Kidney (tissue), 14 donors: ENCODE results near the gene SRPK2. TPM values are rescaled to one million over a fixed set of nuclear protein-coding genes. Genes with fewer than 3 reads are reported as not detected.

Experiments used
- DNase-seq, 5 donors: peaks; one replicate each; pipeline ENCODE4 v3.0.0-alpha.2; 2013 to 2020
- FAIRE-seq: peaks from 2 replicates; lab custom pipeline; 2012; peaks lifted over from hg19 to GRCh38; lab: Jason Lieb, UNC
- H3K27ac ChIP-seq, 2 donors: one replicate each; pipeline ENCODE4 v1.7.0; 2013; ENCODE audit warnings: low read depth in 2 of 2, low read length in 2 of 2, inconsistent platforms in 1 of 2
- H3K27me3 ChIP-seq: one replicate; pipeline ENCODE4 v1.7.1; 2013; ENCODE audit warnings: low read length, inconsistent platforms; ENCODE audit not compliant: control insufficient read depth, insufficient read depth
- H3K36me3 ChIP-seq, 3 donors: one replicate each; pipeline versions ENCODE4 v1.7.0 to v1.7.1; 2013; ENCODE audit warnings: low read length in 3 of 3, control low read depth in 1 of 3, inconsistent platforms in 1 of 3; ENCODE audit not compliant: insufficient read depth in 3 of 3, control insufficient read depth in 2 of 3
- H3K4me1 ChIP-seq, 3 donors: one replicate each; pipeline versions ENCODE4 v1.7.0 to v1.7.1; 2013; ENCODE audit warnings: low read length in 3 of 3, inconsistent platforms in 1 of 3, low read depth in 1 of 3; ENCODE audit not compliant: control insufficient read depth in 2 of 3, insufficient read depth in 2 of 3
- H3K4me3 ChIP-seq, 3 donors: one replicate each; pipeline versions ENCODE4 v1.7.0 to v1.8.1; 2013; ENCODE audit warnings: low read length in 3 of 3, control low read depth in 1 of 3, inconsistent platforms in 1 of 3
- H3K9ac ChIP-seq, 3 donors: one replicate each; pipeline versions ENCODE4 v1.7.0 to v1.7.1; 2013; ENCODE audit warnings: low read length in 3 of 3, control low read depth in 1 of 3, inconsistent platforms in 1 of 3
- H3K9me3 ChIP-seq, 3 donors: one replicate each; pipeline versions ENCODE4 v1.7.0 to v1.7.1; 2013; ENCODE audit warnings: low read length in 3 of 3, control low read depth in 1 of 3, inconsistent platforms in 1 of 3; ENCODE audit not compliant: control insufficient read depth in 2 of 3, insufficient read depth in 1 of 3
- intact Hi-C: fragments of 100-400 bp; cut with DNase I; formaldehyde crosslinking; loops from one replicate; pipeline ENCODE4 v1.11.1; 2022
- polyA plus RNA-seq: library from polyadenylated mRNA; stranded (reverse); fragments of 350-450 nt; fragmentation: Illumina TruSeq; extraction: RNeasy Lipid Tissue Mini Kit (QIAGEN cat#74804); gene quantifications from one replicate; pipeline ENCODE4 v1.2.3, GENCODE V29; 2014; ENCODE audit warnings: low read depth, low replicate concordance; ENCODE audit not compliant: insufficient read depth
- total RNA-seq: library from RNA; stranded (reverse); fragmentation: NEBNext Ultra II Directional; extraction: Animal tissue kit (Norgen Biotek cat#: 25700); gene quantifications from one replicate; pipeline ENCODE4 v1.2.1, GENCODE V29; 2021
- TF ChIP-seq, protein P1 (sequence below): IDR thresholded peaks from 3 replicates; pipeline ENCODE4 v1.5.1; 2012; ENCODE audit warnings: mild to moderate bottlenecking, moderate library complexity, borderline replicate concordance; ENCODE audit not compliant: insufficient read depth; ENCODE audit errors: extremely low read depth
- donor health status: control.
- donor health status: control.
- donor health status: control.
- donor health status: control.
- donor health status: control.
- donor health status: DM: yes; HTN: yes; CAD: no.
- donor health status: Normal renal cell carcinoma (clear cell type).

SRPK2 gene
- total and polyA plus RNA-seq, 2 donors from 2014 or later = 9.9 to 43.1 TPM

DNA sequence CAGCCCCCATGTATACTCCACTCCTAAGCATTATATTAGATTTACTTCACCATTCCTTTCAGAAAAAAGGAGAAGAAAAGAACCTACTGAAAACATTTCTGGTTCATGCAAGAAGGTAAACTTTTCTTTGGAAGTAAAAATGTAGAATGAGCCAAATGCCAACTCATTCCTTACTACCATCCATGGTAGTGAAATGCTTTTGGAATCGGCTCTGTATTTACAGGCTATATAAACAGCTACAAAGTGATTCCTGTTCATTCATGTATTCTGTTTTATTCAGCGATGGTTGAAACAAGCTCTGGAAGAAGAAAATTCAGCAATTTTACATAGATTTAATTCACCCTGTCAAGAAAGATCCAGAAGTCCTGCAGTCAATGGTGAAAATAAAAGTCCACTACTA is 283.1 kb downstream of the SRPK2 start:
- FAIRE-seq = no peak
- intact Hi-C loops = no loop called here

GRCh38 chr7:105102557-105103352 is 286.0 kb downstream of the SRPK2 start:
- H3K27ac ChIP-seq = no peak overlapping the region
- H3K4me1 ChIP-seq = peaks cover 0 to 4% (median 0%) of the 10 kb centered on the region in 3 donors
- H3K27me3 ChIP-seq = no peaks in the 10 kb centered on the region
- H3K4me3 ChIP-seq = no peak overlapping the region
- H3K36me3 ChIP-seq = peaks cover 6 to 38% (median 26%) of the 10 kb centered on the region in 3 donors
- intact Hi-C loops = no loop called here
- TF ChIP-seq, protein P1, sequence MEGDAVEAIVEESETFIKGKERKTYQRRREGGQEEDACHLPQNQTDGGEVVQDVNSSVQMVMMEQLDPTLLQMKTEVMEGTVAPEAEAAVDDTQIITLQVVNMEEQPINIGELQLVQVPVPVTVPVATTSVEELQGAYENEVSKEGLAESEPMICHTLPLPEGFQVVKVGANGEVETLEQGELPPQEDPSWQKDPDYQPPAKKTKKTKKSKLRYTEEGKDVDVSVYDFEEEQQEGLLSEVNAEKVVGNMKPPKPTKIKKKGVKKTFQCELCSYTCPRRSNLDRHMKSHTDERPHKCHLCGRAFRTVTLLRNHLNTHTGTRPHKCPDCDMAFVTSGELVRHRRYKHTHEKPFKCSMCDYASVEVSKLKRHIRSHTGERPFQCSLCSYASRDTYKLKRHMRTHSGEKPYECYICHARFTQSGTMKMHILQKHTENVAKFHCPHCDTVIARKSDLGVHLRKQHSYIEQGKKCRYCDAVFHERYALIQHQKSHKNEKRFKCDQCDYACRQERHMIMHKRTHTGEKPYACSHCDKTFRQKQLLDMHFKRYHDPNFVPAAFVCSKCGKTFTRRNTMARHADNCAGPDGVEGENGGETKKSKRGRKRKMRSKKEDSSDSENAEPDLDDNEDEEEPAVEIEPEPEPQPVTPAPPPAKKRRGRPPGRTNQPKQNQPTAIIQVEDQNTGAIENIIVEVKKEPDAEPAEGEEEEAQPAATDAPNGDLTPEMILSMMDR = no peak
- no peak overlapping the region for H3K9ac ChIP-seq
- H3K9me3 ChIP-seq = no peaks in the 10 kb centered on the region
- DNase-seq (no peak), FAIRE-seq (no peak)

More for the DNA sequence above, 283.1 kb downstream of the SRPK2 start:
- H3K36me3 ChIP-seq = peaks cover 13 to 61% (median 40%) of the 10 kb centered on the region in 3 donors
- TF ChIP-seq, protein P1 = no peak
- no peak overlapping the region for H3K9ac ChIP-seq
- no peak overlapping the region for H3K4me3 ChIP-seq
- no peaks in the 10 kb centered on the region for H3K27me3 ChIP-seq
- DNase-seq = no peak
- H3K4me1 ChIP-seq = peaks cover 0 to 4% (median 0%) of the 10 kb centered on the region in 3 donors
- H3K9me3 ChIP-seq = no peaks in the 10 kb centered on the region
- H3K27ac ChIP-seq = no peak overlapping the region

DNA sequence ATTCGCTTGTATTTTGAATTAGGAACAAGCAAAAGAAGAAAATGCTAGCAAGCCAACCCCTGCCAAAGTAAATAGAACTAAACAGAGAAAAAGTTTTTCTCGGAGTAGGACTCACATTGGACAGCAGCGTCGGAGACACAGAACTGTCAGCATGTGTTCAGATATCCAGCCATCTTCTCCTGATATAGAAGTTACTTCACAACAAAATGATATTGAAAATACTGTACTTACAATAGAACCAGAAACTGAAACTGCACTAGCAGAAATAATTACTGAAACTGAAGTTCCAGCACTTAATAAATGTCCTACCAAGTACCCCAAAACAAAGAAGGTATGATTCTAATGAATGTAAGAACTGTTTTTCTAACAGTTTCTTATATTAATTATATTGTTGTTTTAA is 286.9 kb downstream of the SRPK2 start:
- no peak overlapping the region for H3K27ac ChIP-seq
- H3K36me3 ChIP-seq = peaks cover 6 to 32% (median 20%) of the 10 kb centered on the region in 3 donors
- TF ChIP-seq, protein P1 = no peak
- no peak overlapping the region for H3K4me3 ChIP-seq
- H3K9ac ChIP-seq = no peak overlapping the region
- H3K9me3 ChIP-seq = no peaks in the 10 kb centered on the region
- H3K4me1 ChIP-seq = peaks cover 0 to 4% (median 0%) of the 10 kb centered on the region in 3 donors
- H3K27me3 ChIP-seq = no peaks in the 10 kb centered on the region
- DNase-seq (no peak), FAIRE-seq (no peak)
- intact Hi-C loops = no loop called here
